Measurements from ENCODE around the gene ACTN4.

The ACTN4 gene

GRCh38 chr19:38617283-38617763 is 30.1 kb upstream of the ACTN4 start:
- no peak for TF ChIP-seq EZH2 (IDR thresholded peaks at IDR 0.05; ENCODE audit: borderline replicate concordance, low read depth, low read length, severe bottlenecking)
- TF ChIP-seq, protein P1, sequence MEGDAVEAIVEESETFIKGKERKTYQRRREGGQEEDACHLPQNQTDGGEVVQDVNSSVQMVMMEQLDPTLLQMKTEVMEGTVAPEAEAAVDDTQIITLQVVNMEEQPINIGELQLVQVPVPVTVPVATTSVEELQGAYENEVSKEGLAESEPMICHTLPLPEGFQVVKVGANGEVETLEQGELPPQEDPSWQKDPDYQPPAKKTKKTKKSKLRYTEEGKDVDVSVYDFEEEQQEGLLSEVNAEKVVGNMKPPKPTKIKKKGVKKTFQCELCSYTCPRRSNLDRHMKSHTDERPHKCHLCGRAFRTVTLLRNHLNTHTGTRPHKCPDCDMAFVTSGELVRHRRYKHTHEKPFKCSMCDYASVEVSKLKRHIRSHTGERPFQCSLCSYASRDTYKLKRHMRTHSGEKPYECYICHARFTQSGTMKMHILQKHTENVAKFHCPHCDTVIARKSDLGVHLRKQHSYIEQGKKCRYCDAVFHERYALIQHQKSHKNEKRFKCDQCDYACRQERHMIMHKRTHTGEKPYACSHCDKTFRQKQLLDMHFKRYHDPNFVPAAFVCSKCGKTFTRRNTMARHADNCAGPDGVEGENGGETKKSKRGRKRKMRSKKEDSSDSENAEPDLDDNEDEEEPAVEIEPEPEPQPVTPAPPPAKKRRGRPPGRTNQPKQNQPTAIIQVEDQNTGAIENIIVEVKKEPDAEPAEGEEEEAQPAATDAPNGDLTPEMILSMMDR (IDR thresholded peaks at IDR 0.05; ENCODE audit: borderline replicate concordance, extremely low read depth, low read length, poor library complexity, severe bottlenecking), result no peak
- Histone ChIP-seq H3K4me1 (ENCODE audit: insufficient read depth, low read length) (peaks cover 48% of the 10 kb centered on the region), H3K36me3 (ENCODE audit: insufficient read depth, low read length) (peaks cover 46% of the 10 kb centered on the region), H3K27ac (ENCODE audit: low read length) (peak overlapping the region; percentile 97), H3K4me2 (ENCODE audit: insufficient read depth, low read length) (peak overlapping the region; percentile 97), H3K9ac (ENCODE audit: low read depth, low read length) (peak overlapping the region; percentile 93), H3K27me3 (ENCODE audit: insufficient read depth, low read length, poor library complexity) (no peaks in the 10 kb centered on the region), H3K4me3 (ENCODE audit: low read depth in 1 of 2, low read length in 2 of 2) (peak overlapping the region; percentile 56 to 86), H4K20me1 (ENCODE audit: insufficient read depth, low read length) (peaks cover 19% of the 10 kb centered on the region), H3K79me2 (ENCODE audit: insufficient read depth, low read length) (peaks cover 61% of the 10 kb centered on the region), H3K9me3 (ENCODE audit: insufficient read depth, low read length, severe bottlenecking) (no peaks in the 10 kb centered on the region), H2AFZ (ENCODE audit: low read depth, low read length) (peak overlapping the region; percentile 87)
- peak; percentile 36 for DNase-seq
- ATAC-seq (ENCODE audit: insufficient read depth, low read depth), result peak; percentile 2

DNA sequence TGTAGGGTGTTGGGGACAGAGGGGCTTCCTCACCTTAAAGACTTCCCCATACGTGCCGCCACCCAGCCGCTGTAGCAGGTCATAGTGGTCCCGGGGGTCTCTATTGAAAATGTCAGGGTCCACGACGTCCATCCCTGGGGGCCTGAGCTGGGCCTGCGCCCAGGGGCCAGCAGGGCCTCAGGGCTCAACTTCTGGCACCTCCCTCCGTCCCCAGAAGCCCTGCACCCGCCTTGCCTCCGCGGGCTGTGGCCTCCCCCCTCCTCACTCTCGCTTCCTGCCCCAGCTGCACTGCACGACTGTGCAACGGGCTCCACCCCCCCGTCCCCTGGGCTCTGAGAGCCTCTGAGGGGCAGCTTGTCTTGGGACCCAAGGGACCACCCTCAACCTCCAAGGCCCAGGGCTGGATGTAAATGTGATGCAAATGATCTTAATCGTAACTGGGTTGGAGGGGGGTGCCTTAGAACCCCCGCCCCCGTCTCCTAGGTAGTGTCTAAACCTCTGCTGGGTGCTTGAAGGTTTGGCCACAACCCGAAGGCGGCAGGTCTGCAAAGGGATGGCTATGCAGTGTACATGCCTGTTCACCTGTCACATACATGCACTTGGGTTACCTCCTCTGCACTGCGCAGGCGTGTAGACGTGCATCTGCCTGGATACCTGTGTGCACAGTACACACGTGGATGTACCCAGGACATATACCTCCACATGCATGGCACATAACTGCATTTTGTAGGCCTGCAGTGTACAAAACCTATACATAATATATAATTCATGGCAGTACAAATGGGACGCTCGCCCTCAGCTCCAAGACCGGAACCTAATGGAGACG is 29.5 kb upstream of the ACTN4 start, which contains the start of gene MAP4K1:
Gene MAP4K1 (minus strand): TSS at position 190 of the 826 bp plus-strand sequence. CDS start 58 bp downstream, at position 132.
- no peaks in the 10 kb centered on the region for H3K27me3 ChIP-seq (ENCODE audit: insufficient read depth, low read length, poor library complexity)
- peak within 1 kb of the TSS; percentile 93 for H3K9ac ChIP-seq (ENCODE audit: low read depth, low read length)
- H3K4me2 ChIP-seq (ENCODE audit: insufficient read depth, low read length), result peak within 1 kb of the TSS; percentile 97
- no peak for TF ChIP-seq EZH2 (IDR thresholded peaks at IDR 0.05; ENCODE audit: borderline replicate concordance, low read depth, low read length, severe bottlenecking)
- TF ChIP-seq, protein P1 (IDR thresholded peaks at IDR 0.05; ENCODE audit: borderline replicate concordance, extremely low read depth, low read length, poor library complexity, severe bottlenecking), result no peak
- peak; percentile 91 for DNase-seq
- H4K20me1 ChIP-seq (ENCODE audit: insufficient read depth, low read length), result peaks cover 19% of the 10 kb centered on the region
- H3K4me1 ChIP-seq (ENCODE audit: insufficient read depth, low read length), result peaks cover 48% of the 10 kb centered on the region
- peak; percentile 86 for ATAC-seq (ENCODE audit: insufficient read depth, low read depth)
- peak within 1 kb of the TSS; percentile 56 to 86 for H3K4me3 ChIP-seq (ENCODE audit: low read depth in 1 of 2, low read length in 2 of 2)
- no peaks in the 10 kb centered on the region for H3K9me3 ChIP-seq (ENCODE audit: insufficient read depth, low read length, severe bottlenecking)
- H3K79me2 ChIP-seq (ENCODE audit: insufficient read depth, low read length), result peaks cover 61% of the 10 kb centered on the region
- H2AFZ ChIP-seq (ENCODE audit: low read depth, low read length), result peak within 1 kb of the TSS; percentile 87
- peaks cover 46% of the 10 kb centered on the region for H3K36me3 ChIP-seq (ENCODE audit: insufficient read depth, low read length)
- H3K27ac ChIP-seq (ENCODE audit: low read length), result peak within 1 kb of the TSS; percentile 97

DNA sequence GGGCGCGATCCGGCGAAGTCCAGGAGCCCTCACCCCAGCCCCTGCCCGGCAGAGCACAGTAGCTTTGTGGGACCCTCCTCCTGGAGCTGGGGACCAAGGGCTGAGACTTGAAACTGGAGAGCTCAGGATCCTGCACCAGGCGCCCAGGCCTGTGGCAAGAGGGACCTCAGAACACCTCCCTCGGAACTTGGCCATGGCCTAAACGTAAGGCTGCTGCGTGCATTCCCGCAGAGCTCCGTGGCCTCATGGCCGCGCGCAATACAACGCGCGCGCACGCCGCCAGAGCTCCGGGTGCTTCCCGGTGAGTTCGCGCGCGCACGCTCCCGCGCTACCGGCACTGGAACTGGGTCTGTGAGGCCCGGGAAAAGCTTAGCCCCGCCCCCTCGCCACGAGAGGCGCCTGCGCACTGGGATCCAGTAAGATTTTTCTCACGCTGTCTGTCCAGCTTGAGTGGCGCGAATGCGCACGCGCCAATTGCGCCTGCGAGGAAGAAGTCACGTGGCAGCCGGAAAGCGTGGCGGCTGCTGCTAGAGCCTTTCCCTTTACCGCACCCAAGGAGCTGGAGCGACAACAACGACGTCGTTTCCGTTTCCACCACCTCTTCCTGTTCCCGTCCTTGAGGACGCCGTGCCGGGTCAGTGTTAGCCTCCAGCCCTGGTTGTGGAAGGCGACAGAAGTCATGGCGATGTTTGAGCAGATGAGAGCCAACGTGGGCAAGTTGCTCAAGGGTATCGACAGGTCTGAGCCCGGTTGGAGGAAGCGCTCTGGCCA is 28.7 kb upstream of the ACTN4 start, which contains the start of gene EIF3K:
Gene EIF3K (plus strand): TSS at position 599 of the 771 bp plus-strand sequence. CDS start 81 bp downstream, at position 680.
- H3K36me3 ChIP-seq (ENCODE audit: insufficient read depth, low read length), result peaks cover 44% of the 10 kb centered on the region
- peak within 1 kb of the TSS; percentile 93 for H3K9ac ChIP-seq (ENCODE audit: low read depth, low read length)
- H4K20me1 ChIP-seq (ENCODE audit: insufficient read depth, low read length), result peaks cover 22% of the 10 kb centered on the region
- DNase-seq (peak; percentile 99), ATAC-seq (ENCODE audit: insufficient read depth, low read depth) (peak; percentile 69)
- no peaks in the 10 kb centered on the region for H3K9me3 ChIP-seq (ENCODE audit: insufficient read depth, low read length, severe bottlenecking)
- H3K27ac ChIP-seq (ENCODE audit: low read length), result peak within 1 kb of the TSS; percentile 97
- H3K27me3 ChIP-seq (ENCODE audit: insufficient read depth, low read length, poor library complexity), result no peaks in the 10 kb centered on the region
- peak within 1 kb of the TSS; percentile 87 for H2AFZ ChIP-seq (ENCODE audit: low read depth, low read length)
- peaks cover 61% of the 10 kb centered on the region for H3K79me2 ChIP-seq (ENCODE audit: insufficient read depth, low read length)
- H3K4me2 ChIP-seq (ENCODE audit: insufficient read depth, low read length), result peak within 1 kb of the TSS; percentile 99
- TF ChIP-seq, protein P1 (IDR thresholded peaks at IDR 0.05; ENCODE audit: borderline replicate concordance, extremely low read depth, low read length, poor library complexity, severe bottlenecking), result no peak
- no peak for TF ChIP-seq EZH2 (IDR thresholded peaks at IDR 0.05; ENCODE audit: borderline replicate concordance, low read depth, low read length, severe bottlenecking)
- peaks cover 48% of the 10 kb centered on the region for H3K4me1 ChIP-seq (ENCODE audit: insufficient read depth, low read length)
- peak within 1 kb of the TSS; percentile 56 to 86 for H3K4me3 ChIP-seq (ENCODE audit: low read depth in 1 of 2, low read length in 2 of 2)

Data from DND-41 (cell line).